Body of pancreas (tissue), 4 donors: ENCODE results near the gene CORO6.

Source experiments
- POLR2A ChIP-seq, 3 donors: fragments of 450-650 bp; IDR thresholded peaks; one replicate each; pipeline ENCODE4 v1.6.1; 2016; ENCODE audit warnings: antibody characterized with exemption in 3 of 3, mild to moderate bottlenecking in 2 of 3
- TF ChIP-seq, protein P1 (sequence below), 7 experiments: fragments of 450-650 bp in 4 of 7; fragments of 200-600 bp in 3 of 7; sonication (generic) in 3 of 7; IDR thresholded peaks; one replicate each; pipeline ENCODE4 v1.5.1; 2016 to 2019; ENCODE audit warnings: antibody characterized with exemption in 7 of 7

DNA sequence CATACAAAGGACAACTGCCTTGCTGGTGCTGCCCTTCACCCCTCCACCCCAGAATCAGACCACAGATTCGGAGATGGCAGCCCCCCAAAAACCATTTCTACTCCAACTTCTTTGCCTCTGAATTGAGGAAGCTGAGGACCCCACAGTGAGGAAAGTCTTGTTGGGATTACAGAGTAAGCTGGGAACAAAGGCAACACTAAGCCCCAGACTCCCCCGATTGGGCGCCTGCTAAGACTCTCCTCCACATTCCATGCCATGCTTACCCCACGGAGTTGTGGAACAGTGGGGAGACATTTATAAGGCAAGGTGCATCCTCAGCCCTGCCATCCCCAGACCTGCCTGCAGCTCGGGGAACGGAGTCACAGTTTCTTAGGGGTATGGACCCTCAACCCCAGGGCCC lies 35.1 kb downstream of the CORO6 start:
- TF ChIP-seq, protein P1, sequence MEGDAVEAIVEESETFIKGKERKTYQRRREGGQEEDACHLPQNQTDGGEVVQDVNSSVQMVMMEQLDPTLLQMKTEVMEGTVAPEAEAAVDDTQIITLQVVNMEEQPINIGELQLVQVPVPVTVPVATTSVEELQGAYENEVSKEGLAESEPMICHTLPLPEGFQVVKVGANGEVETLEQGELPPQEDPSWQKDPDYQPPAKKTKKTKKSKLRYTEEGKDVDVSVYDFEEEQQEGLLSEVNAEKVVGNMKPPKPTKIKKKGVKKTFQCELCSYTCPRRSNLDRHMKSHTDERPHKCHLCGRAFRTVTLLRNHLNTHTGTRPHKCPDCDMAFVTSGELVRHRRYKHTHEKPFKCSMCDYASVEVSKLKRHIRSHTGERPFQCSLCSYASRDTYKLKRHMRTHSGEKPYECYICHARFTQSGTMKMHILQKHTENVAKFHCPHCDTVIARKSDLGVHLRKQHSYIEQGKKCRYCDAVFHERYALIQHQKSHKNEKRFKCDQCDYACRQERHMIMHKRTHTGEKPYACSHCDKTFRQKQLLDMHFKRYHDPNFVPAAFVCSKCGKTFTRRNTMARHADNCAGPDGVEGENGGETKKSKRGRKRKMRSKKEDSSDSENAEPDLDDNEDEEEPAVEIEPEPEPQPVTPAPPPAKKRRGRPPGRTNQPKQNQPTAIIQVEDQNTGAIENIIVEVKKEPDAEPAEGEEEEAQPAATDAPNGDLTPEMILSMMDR (IDR thresholded peaks at IDR 0.05): no peak
- no peak for TF ChIP-seq POLR2A (IDR thresholded peaks at IDR 0.05)
